ENCODE measurements around the gene COL17A1.

The COL17A1 gene

DNA sequence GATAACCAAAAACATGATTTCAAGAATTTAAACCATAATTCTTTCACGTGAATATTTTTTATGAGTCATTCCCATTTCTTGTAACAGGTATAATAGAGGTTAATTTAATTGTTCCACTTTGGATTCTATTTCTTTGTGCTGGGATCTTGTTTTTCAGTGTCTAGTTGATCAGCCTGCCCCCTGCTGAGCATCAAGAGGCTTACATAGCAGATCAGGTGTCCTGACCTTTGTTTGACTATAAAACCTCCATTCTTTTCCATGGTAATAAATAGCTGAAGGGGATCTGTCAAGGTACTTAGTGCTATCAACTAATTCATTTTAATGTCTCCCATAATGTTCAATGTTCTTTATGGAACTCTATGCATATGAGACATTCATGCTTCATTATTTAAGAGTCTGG, 4.9 kb downstream of the COL17A1 start:
- no peaks in the 10 kb centered on the region for H3K36me3 ChIP-seq (replicated peaks; ENCODE audit: insufficient read depth, low read length)
- no peaks in the 10 kb centered on the region for H4K20me1 ChIP-seq (ENCODE audit: insufficient read depth, low read length)
- H3K4me3 ChIP-seq (ENCODE audit: low read length) = no peak overlapping the region
- peak; percentile 42 for DNase-seq
- H3K27ac ChIP-seq (ENCODE audit: low read length) = no peak overlapping the region
- H2AFZ ChIP-seq (ENCODE audit: low read length) = no peak overlapping the region
- H3K9ac ChIP-seq (ENCODE audit: low read length) = no peak overlapping the region
- no peaks in the 10 kb centered on the region for H3F3A ChIP-seq (ENCODE audit: insufficient read depth, low read length)
- H3K9me2 ChIP-seq (replicated peaks; ENCODE audit: insufficient read depth, low read length) = no peaks in the 10 kb centered on the region
- H3K4me2 ChIP-seq (ENCODE audit: low read depth, low read length) = no peak overlapping the region
- TF ChIP-seq EZH2 (optimal IDR thresholded peaks at IDR 0.05; ENCODE audit: low read depth, low read length) (no peak), CTCF (IDR thresholded peaks at IDR 0.05; ENCODE audit: low read length) (peak; percentile 60), EZH2phosphoT487 (IDR thresholded peaks at IDR 0.05; ENCODE audit: low read length) (no peak)
- no peaks in the 10 kb centered on the region for H3K4me1 ChIP-seq (ENCODE audit: low read length)
- no peaks in the 10 kb centered on the region for H3K27me3 ChIP-seq (replicated peaks; ENCODE audit: insufficient read depth, low read length)
- no peaks in the 10 kb centered on the region for H3K9me3 ChIP-seq (replicated peaks; ENCODE audit: insufficient read depth, low read length)
- no peaks in the 10 kb centered on the region for H3K79me2 ChIP-seq (ENCODE audit: low read length)

DNA sequence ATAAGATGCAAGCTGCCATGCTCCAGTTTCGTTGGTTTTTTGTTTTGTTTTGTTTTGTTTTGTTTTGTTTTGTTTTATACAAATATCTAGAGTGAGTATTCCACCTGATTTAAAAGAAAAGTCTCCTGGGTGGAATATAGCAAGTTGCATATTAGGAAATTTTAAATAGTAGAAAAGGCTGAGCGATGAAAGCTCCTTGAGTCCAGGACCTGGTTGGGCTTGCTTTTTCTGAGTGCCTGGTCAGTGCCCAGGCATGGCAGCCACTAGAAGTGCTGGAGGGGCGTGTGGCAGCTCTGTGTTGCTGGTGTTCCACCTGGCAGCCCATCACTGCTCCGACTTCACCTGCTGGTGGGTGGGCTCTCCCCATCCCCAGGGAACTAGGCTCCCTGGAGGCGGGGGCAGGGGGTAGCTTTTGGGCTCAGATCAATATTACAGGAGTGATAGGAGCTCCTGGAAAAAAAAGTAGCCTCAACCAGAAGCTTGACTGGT, 8.0 kb downstream of the COL17A1 start:
- Histone ChIP-seq H3K4me1 (ENCODE audit: low read length) (no peaks in the 10 kb centered on the region), H3K27ac (ENCODE audit: low read length) (no peak overlapping the region), H2AFZ (ENCODE audit: low read length) (no peak overlapping the region), H3K4me3 (ENCODE audit: low read length) (no peak overlapping the region), H3K9me3 (replicated peaks; ENCODE audit: insufficient read depth, low read length) (no peaks in the 10 kb centered on the region), H4K20me1 (ENCODE audit: insufficient read depth, low read length) (no peaks in the 10 kb centered on the region), H3K9ac (ENCODE audit: low read length) (no peak overlapping the region), H3K36me3 (replicated peaks; ENCODE audit: insufficient read depth, low read length) (no peaks in the 10 kb centered on the region), H3F3A (ENCODE audit: insufficient read depth, low read length) (no peaks in the 10 kb centered on the region), H3K27me3 (replicated peaks; ENCODE audit: insufficient read depth, low read length) (no peaks in the 10 kb centered on the region), H3K4me2 (ENCODE audit: low read depth, low read length) (no peak overlapping the region), H3K79me2 (ENCODE audit: low read length) (no peaks in the 10 kb centered on the region), H3K9me2 (replicated peaks; ENCODE audit: insufficient read depth, low read length) (no peaks in the 10 kb centered on the region)
- no peak for TF ChIP-seq EZH2 (optimal IDR thresholded peaks at IDR 0.05; ENCODE audit: low read depth, low read length)
- TF ChIP-seq EZH2phosphoT487 (IDR thresholded peaks at IDR 0.05; ENCODE audit: low read length) = no peak
- DNase-seq = no peak

DNA sequence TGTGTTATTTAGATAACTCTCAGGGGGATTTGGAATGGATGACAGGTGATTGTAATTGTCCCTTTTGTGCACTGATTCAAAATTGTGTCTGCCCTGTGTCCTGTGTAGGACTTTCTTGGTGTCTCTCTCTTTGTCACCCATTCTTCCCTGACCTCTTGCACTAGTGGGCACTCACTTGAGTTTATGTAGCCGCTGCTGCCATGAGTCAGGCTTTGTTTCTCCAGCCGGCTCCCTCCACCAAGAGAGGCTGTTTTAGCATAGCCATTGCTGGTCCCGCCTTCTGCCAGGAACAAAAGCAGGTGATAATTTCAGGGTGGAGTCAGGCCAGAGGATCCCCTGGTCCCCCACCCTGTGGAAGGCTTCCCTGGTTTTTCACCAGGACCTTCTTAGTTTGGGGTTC, 8.4 kb downstream of the COL17A1 start:
- H3K79me2 ChIP-seq (ENCODE audit: low read length) = no peaks in the 10 kb centered on the region
- H3K36me3 ChIP-seq (replicated peaks; ENCODE audit: insufficient read depth, low read length) = no peaks in the 10 kb centered on the region
- no peaks in the 10 kb centered on the region for H4K20me1 ChIP-seq (ENCODE audit: insufficient read depth, low read length)
- no peaks in the 10 kb centered on the region for H3F3A ChIP-seq (ENCODE audit: insufficient read depth, low read length)
- no peaks in the 10 kb centered on the region for H3K27me3 ChIP-seq (replicated peaks; ENCODE audit: insufficient read depth, low read length)
- no peak for TF ChIP-seq EZH2phosphoT487 (IDR thresholded peaks at IDR 0.05; ENCODE audit: low read length)
- TF ChIP-seq CTCF (IDR thresholded peaks at IDR 0.05; ENCODE audit: low read length) = no peak
- no peak for TF ChIP-seq EZH2 (optimal IDR thresholded peaks at IDR 0.05; ENCODE audit: low read depth, low read length)
- no peak overlapping the region for H3K4me2 ChIP-seq (ENCODE audit: low read depth, low read length)
- no peak overlapping the region for H2AFZ ChIP-seq (ENCODE audit: low read length)
- no peak for DNase-seq
- no peak overlapping the region for H3K9ac ChIP-seq (ENCODE audit: low read length)
- H3K9me2 ChIP-seq (replicated peaks; ENCODE audit: insufficient read depth, low read length) = no peaks in the 10 kb centered on the region
- H3K9me3 ChIP-seq (replicated peaks; ENCODE audit: insufficient read depth, low read length) = no peaks in the 10 kb centered on the region
- H3K4me1 ChIP-seq (ENCODE audit: low read length) = no peaks in the 10 kb centered on the region
- no peak overlapping the region for H3K27ac ChIP-seq (ENCODE audit: low read length)
- no peak overlapping the region for H3K4me3 ChIP-seq (ENCODE audit: low read length)

GRCh38 chr10:104076743-104077160, 8.9 kb downstream of the COL17A1 start:
- Histone ChIP-seq H3K36me3 (replicated peaks; ENCODE audit: insufficient read depth, low read length) (no peaks in the 10 kb centered on the region), H4K20me1 (ENCODE audit: insufficient read depth, low read length) (no peaks in the 10 kb centered on the region), H3K9ac (ENCODE audit: low read length) (no peak overlapping the region), H3K27me3 (replicated peaks; ENCODE audit: insufficient read depth, low read length) (no peaks in the 10 kb centered on the region), H2AFZ (ENCODE audit: low read length) (no peak overlapping the region), H3K79me2 (ENCODE audit: low read length) (no peaks in the 10 kb centered on the region), H3K4me1 (ENCODE audit: low read length) (no peaks in the 10 kb centered on the region), H3K4me3 (ENCODE audit: low read length) (no peak overlapping the region), H3K9me2 (replicated peaks; ENCODE audit: insufficient read depth, low read length) (no peaks in the 10 kb centered on the region), H3K4me2 (ENCODE audit: low read depth, low read length) (no peak overlapping the region), H3K27ac (ENCODE audit: low read length) (no peak overlapping the region), H3F3A (ENCODE audit: insufficient read depth, low read length) (no peaks in the 10 kb centered on the region), H3K9me3 (replicated peaks; ENCODE audit: insufficient read depth, low read length) (no peaks in the 10 kb centered on the region)
- TF ChIP-seq CTCF (IDR thresholded peaks at IDR 0.05; ENCODE audit: low read length) (no peak), EZH2phosphoT487 (IDR thresholded peaks at IDR 0.05; ENCODE audit: low read length) (no peak), EZH2 (optimal IDR thresholded peaks at IDR 0.05; ENCODE audit: low read depth, low read length) (no peak)
- no peak for DNase-seq

Measured in MM.1S (cell line).